H1 (cell line): ENCODE results near the gene PLAAT2. TPM values are rescaled to one million over a fixed set of nuclear protein-coding genes. Genes with fewer than 3 reads are reported as not detected.

ENCODE experiments used
- JUN ChIP-seq: IDR thresholded peaks from 2 replicates; pipeline ENCODE4 v1.6.1; 2011; ENCODE audit warnings: low read depth, mild to moderate bottlenecking, improper control_type of control experiment, low read length
- SP4 ChIP-seq: IDR thresholded peaks from 2 replicates; pipeline ENCODE4 v1.6.1; 2012; ENCODE audit warnings: low read length, inconsistent platforms
- polyA plus RNA-seq, 7 experiments: library from polyadenylated mRNA; depleted of rRNA in 3 of 7; stranded (reverse) in 5 of 7; unstranded in 2 of 7; fragments of >200 nt in 5 of 7; fragments of 200-250 nt in 2 of 7; gene quantifications; 1 replicate in 5 of 7; 2 replicates in 1 of 7; 4 replicates in 1 of 7; pipeline versions ENCODE4 v1.2.1 to v1.2.3, GENCODE V29; 2011 to 2013; ENCODE audit warnings: missing spikeins in 2 of 7, mixed read lengths in 2 of 7
- total RNA-seq: library from RNA; stranded (reverse); fragmentation: NEBNext Ultra II Directional; extraction: Animal tissue kit (Norgen Biotek cat#: 25700); gene quantifications from 2 replicates; pipeline ENCODE4 v1.2.1, GENCODE V29; 2021
- TF ChIP-seq, protein P1 (sequence below): fragments of 300-600 bp; sonication (generic); IDR thresholded peaks from 2 replicates; pipeline ENCODE4 v1.7.1; 2012; ENCODE audit warnings: low read length, moderate library complexity, mild to moderate bottlenecking, inconsistent platforms; ENCODE audit not compliant: insufficient replicate concordance

PLAAT2 gene
- total and polyA plus RNA-seq, 2 of the 8 experiments (the other 6 are each of a cell fraction or from before 2014, with no cell fraction given), result 0.39 TPM; not detected in 1

DNA sequence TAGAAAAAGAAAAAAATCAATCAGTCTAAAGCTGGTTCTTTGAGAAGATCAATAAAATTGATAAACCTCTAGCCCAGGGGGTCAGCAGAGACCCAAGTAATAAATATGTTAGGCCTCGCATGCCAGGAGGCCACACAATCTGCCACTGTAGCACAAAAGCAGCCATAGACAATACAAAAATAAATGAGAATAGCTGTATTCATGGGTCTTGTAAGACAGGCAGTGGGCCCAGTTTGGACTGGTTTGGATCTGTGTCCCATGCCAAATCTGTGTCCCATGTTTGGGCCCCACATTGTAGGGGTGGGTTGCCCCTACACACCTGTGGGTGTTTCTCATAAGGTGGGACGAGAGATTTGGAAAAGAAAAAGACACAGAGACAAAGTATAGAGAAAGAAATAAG is 33.2 kb downstream of the PLAAT2 start (continued):
- TF ChIP-seq, protein P1, sequence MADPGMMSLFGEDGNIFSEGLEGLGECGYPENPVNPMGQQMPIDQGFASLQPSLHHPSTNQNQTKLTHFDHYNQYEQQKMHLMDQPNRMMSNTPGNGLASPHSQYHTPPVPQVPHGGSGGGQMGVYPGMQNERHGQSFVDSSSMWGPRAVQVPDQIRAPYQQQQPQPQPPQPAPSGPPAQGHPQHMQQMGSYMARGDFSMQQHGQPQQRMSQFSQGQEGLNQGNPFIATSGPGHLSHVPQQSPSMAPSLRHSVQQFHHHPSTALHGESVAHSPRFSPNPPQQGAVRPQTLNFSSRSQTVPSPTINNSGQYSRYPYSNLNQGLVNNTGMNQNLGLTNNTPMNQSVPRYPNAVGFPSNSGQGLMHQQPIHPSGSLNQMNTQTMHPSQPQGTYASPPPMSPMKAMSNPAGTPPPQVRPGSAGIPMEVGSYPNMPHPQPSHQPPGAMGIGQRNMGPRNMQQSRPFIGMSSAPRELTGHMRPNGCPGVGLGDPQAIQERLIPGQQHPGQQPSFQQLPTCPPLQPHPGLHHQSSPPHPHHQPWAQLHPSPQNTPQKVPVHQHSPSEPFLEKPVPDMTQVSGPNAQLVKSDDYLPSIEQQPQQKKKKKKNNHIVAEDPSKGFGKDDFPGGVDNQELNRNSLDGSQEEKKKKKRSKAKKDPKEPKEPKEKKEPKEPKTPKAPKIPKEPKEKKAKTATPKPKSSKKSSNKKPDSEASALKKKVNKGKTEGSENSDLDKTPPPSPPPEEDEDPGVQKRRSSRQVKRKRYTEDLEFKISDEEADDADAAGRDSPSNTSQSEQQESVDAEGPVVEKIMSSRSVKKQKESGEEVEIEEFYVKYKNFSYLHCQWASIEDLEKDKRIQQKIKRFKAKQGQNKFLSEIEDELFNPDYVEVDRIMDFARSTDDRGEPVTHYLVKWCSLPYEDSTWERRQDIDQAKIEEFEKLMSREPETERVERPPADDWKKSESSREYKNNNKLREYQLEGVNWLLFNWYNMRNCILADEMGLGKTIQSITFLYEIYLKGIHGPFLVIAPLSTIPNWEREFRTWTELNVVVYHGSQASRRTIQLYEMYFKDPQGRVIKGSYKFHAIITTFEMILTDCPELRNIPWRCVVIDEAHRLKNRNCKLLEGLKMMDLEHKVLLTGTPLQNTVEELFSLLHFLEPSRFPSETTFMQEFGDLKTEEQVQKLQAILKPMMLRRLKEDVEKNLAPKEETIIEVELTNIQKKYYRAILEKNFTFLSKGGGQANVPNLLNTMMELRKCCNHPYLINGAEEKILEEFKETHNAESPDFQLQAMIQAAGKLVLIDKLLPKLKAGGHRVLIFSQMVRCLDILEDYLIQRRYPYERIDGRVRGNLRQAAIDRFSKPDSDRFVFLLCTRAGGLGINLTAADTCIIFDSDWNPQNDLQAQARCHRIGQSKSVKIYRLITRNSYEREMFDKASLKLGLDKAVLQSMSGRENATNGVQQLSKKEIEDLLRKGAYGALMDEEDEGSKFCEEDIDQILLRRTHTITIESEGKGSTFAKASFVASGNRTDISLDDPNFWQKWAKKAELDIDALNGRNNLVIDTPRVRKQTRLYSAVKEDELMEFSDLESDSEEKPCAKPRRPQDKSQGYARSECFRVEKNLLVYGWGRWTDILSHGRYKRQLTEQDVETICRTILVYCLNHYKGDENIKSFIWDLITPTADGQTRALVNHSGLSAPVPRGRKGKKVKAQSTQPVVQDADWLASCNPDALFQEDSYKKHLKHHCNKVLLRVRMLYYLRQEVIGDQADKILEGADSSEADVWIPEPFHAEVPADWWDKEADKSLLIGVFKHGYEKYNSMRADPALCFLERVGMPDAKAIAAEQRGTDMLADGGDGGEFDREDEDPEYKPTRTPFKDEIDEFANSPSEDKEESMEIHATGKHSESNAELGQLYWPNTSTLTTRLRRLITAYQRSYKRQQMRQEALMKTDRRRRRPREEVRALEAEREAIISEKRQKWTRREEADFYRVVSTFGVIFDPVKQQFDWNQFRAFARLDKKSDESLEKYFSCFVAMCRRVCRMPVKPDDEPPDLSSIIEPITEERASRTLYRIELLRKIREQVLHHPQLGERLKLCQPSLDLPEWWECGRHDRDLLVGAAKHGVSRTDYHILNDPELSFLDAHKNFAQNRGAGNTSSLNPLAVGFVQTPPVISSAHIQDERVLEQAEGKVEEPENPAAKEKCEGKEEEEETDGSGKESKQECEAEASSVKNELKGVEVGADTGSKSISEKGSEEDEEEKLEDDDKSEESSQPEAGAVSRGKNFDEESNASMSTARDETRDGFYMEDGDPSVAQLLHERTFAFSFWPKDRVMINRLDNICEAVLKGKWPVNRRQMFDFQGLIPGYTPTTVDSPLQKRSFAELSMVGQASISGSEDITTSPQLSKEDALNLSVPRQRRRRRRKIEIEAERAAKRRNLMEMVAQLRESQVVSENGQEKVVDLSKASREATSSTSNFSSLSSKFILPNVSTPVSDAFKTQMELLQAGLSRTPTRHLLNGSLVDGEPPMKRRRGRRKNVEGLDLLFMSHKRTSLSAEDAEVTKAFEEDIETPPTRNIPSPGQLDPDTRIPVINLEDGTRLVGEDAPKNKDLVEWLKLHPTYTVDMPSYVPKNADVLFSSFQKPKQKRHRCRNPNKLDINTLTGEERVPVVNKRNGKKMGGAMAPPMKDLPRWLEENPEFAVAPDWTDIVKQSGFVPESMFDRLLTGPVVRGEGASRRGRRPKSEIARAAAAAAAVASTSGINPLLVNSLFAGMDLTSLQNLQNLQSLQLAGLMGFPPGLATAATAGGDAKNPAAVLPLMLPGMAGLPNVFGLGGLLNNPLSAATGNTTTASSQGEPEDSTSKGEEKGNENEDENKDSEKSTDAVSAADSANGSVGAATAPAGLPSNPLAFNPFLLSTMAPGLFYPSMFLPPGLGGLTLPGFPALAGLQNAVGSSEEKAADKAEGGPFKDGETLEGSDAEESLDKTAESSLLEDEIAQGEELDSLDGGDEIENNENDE, result no peak
- no peak for TF ChIP-seq SP4
- no peak for TF ChIP-seq JUN
